Dendritic cell treated with granulocyte-macrophage colony-stimulating factor and Interleukin-4, amounts not matched to agents 40 ng/mL and 50 ng/mL, for 4 days (primary cell): ENCODE measurements around the gene UBD.

Source experiments
- H3K27ac Mint-ChIP-seq: one replicate; pipeline ENCODE4 v1.8.0; 2022; ENCODE audit warnings: mild to moderate bottlenecking, mixed read lengths
- H3K27me3 Mint-ChIP-seq: one replicate; pipeline ENCODE4 v1.8.0; 2022; ENCODE audit warnings: mild to moderate bottlenecking, mixed read lengths
- H3K36me3 Mint-ChIP-seq: one replicate; pipeline ENCODE4 v1.8.0; 2022; ENCODE audit warnings: low read depth, mixed read lengths
- H3K4me1 Mint-ChIP-seq: one replicate; pipeline ENCODE4 v1.8.0; 2022; ENCODE audit warnings: low read depth, mixed read lengths
- H3K4me3 Mint-ChIP-seq: one replicate; pipeline ENCODE4 v1.8.0; 2022; ENCODE audit warnings: mild to moderate bottlenecking, moderate library complexity, mixed read lengths
- H3K9me3 Mint-ChIP-seq: one replicate; pipeline ENCODE4 v1.8.0; 2022; ENCODE audit warnings: mixed read lengths
- intact Hi-C: fragments of 100-400 bp; cut with micrococcal nuclease; formaldehyde crosslinking; loops from one replicate; pipeline ENCODE4 v1.15.0; 2022

Gene UBD

DNA sequence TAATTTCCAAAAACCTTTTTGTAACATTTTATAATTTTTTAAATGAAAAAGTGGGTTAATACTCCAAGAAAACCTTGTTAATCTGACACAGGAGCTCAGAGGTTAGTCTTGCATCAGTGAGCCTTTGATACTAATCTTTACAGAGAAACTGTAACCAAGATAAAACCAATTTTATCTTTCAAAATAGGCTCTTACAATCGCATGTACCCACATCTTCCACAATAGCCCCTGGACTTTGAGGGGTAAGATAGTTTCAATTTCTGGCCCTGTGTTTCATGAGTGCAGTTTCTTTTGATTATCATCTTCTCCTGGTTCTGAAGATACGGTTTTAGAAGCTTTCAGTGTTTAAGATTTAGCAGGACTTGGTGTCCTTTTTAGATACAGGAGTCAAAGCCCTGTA is 37.3 kb downstream of the UBD start:
- peaks cover 9% of the 10 kb centered on the region for H3K9me3 Mint-ChIP-seq
- H3K4me3 Mint-ChIP-seq: no peak overlapping the region
- H3K27ac Mint-ChIP-seq: no peak overlapping the region
- H3K27me3 Mint-ChIP-seq: no peaks in the 10 kb centered on the region
- no peaks in the 10 kb centered on the region for H3K36me3 Mint-ChIP-seq
- intact Hi-C loops: no loop called here
- H3K4me1 Mint-ChIP-seq: no peaks in the 10 kb centered on the region

DNA sequence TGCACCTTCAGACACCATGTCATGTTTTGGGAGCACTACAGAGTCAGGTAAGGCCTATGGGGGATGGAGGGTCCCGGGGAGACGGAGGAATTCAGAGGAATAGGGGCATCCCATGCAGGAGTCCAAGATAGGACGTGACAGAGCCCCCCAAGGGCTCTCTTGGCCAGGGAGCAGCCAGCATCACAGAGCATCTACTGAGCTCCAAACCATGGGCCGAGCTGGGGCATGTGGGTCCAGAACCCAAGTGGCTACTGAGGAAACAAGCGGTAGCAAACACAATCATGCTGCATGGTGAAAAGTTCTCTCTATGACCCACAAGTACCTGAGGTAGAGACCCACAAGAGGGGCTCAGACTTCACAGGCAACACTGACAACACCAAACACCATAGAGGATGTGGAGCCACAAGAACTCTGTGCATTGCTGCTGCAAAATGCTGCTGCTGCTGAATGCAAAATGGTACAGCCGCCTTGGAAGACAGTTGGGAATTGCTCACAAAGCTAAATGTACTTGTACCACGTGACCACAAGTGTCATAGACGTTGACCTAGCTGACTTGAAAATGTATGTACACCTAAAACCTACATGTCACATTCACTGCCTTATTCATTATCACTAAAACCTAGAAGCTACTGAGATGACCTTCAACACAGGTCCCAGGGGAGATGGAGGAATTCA is 38.4 kb downstream of the UBD start:
- no peak overlapping the region for H3K27ac Mint-ChIP-seq
- H3K4me3 Mint-ChIP-seq: no peak overlapping the region

DNA sequence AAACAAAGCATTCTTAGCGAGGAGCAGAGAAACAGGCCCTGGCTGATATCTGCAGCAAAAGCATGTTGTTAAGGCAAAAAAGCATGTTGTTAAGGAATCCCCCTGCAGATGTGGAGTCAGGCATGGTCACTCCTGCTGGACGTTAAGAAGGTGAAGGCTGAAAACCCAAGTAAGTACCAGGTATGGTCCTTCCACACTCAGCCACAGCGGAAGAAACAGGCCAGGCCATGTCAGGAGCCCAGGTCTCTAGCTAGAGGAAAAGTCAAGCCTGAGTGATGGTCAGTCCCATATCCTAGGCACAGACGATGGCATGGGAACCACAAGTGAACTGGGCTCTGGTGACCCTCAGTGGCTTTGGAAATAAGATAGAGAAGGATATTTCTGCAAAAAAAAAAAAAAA is 39.3 kb downstream of the UBD start:
- intact Hi-C loops: no loop called here
- Mint-ChIP-seq H3K36me3 (no peaks in the 10 kb centered on the region), H3K9me3 (peaks cover 9% of the 10 kb centered on the region), H3K27me3 (no peaks in the 10 kb centered on the region), H3K27ac (no peak overlapping the region), H3K4me3 (no peak overlapping the region), H3K4me1 (peaks cover 4% of the 10 kb centered on the region)

More for the DNA sequence above, 38.4 kb downstream of the UBD start:
- Mint-ChIP-seq H3K4me1 (peaks cover under 1% of the 10 kb centered on the region), H3K27me3 (no peaks in the 10 kb centered on the region), H3K9me3 (peaks cover 9% of the 10 kb centered on the region), H3K36me3 (no peaks in the 10 kb centered on the region)
- intact Hi-C loops: no loop called here

DNA sequence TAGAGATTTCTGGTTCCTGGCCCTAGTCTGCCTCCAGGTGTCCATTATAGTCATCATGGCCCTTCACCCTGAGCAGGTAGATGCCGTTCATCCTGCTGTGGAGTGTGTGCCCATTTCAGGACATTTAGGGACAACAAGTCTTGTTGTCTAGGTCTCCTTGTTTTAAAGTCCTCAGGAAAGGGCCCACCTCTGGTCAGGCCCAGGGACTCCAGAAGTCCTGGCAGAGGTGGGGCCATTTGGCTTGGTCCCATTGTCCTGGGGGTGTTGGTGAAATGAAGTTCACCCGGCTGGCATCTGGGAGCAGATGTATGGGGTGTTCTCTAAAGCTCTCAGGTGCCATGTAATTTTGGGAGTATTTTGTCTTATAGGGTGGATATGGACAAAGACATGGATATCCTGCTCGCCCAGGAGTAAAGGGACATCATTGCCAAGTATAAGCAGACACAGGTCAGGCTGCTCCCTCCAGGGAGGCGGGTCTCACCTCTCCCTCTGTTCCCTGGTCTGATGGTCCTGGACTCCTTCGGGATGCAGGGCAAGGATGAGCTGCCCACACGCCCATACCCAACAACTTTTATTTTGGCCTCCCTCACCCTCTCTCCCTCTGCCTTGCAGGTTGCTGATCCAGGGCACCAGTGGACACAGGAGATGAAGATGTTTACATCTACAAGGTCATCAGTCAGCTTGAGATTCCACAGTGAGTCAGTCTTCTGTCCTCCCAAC is 40.1 kb downstream of the UBD start:
- no peak overlapping the region for H3K4me3 Mint-ChIP-seq
- intact Hi-C loops: no loop called here
- H3K27ac Mint-ChIP-seq: no peak overlapping the region
- peaks cover 4% of the 10 kb centered on the region for H3K4me1 Mint-ChIP-seq
- H3K27me3 Mint-ChIP-seq: no peaks in the 10 kb centered on the region
- peaks cover 9% of the 10 kb centered on the region for H3K9me3 Mint-ChIP-seq
- H3K36me3 Mint-ChIP-seq: no peaks in the 10 kb centered on the region

DNA sequence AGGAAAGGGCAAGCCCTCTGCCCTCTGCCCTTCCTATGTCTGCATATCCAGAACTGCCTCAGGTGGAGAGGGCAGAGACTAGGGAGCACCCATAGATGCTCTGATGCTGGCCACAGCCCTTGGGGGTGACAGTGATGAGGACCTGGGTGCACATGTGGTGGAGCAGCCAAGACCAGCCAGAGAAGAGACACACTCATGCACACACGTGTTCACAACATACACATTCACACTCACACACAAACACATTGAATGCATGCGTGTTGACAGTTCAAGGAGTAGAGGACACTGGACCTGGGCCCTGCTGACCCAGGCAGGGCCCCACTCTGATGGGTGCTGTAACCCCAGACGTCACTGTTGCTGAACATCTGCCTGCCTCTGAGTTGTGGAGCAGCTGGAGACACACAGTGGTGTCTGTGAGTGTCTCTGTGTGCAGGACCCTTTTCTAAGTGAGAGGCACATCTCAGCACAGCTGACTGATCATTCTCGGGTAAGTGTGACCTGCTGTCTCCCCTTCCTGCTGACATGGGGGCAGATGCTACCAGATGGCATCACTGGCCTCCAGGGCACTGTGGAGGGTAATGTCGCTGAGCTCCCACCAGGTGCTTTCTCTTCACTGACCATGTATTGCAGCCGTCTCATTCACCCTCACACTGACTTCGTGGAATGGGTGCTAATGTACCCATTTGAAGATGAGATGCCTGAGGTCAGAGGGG is 41.6 kb downstream of the UBD start:
- no peaks in the 10 kb centered on the region for H3K27me3 Mint-ChIP-seq
- H3K4me1 Mint-ChIP-seq: peaks cover 4% of the 10 kb centered on the region
- no peaks in the 10 kb centered on the region for H3K36me3 Mint-ChIP-seq
- peaks cover 5% of the 10 kb centered on the region for H3K9me3 Mint-ChIP-seq
- no peak overlapping the region for H3K4me3 Mint-ChIP-seq
- no peak overlapping the region for H3K27ac Mint-ChIP-seq
- intact Hi-C loops: no loop called here

DNA sequence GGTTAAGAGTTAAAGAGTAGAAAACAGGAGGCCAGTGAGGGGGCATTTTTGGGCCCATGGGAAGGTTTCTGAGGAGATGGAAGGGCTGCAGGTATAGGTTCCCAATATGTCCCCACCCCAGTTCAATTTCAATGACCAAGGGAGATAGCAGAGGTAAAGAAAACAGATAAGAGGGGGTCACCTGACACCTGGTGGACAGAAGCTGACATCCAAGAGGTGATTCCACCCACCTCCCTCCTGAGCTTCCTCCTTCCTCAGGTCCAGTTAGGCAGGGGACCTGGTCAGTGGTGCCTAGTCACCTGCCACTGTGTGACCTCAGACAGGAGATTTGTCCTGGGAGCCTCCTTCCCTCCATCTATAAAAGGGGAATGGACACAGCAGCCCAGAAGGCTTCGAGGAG is 42.3 kb downstream of the UBD start:
- intact Hi-C loops: no loop called here
- Mint-ChIP-seq H3K4me3 (no peak overlapping the region), H3K9me3 (no peaks in the 10 kb centered on the region), H3K27ac (no peak overlapping the region), H3K36me3 (no peaks in the 10 kb centered on the region), H3K4me1 (peaks cover 4% of the 10 kb centered on the region), H3K27me3 (no peaks in the 10 kb centered on the region)

DNA sequence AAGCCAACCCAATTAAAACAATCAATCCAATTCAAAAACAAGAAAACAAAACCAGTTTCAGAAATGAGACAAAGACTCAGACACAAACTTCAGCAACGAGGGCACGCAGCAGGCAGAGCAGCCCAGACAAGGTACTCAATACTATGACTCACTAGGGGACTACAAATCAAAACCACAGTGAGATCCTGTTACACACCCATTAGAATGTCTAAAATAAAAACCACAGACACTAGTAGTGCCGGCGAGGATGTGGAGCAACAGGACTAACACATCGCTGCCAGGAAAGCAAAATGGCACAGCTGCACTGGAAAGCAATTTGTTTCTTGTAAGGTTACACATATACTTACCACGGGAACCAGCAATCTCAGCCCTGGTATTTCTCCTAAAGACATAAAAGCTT is 43.4 kb downstream of the UBD start:
- H3K27me3 Mint-ChIP-seq: no peaks in the 10 kb centered on the region
- H3K27ac Mint-ChIP-seq: no peak overlapping the region
- peaks cover 4% of the 10 kb centered on the region for H3K4me1 Mint-ChIP-seq
- no peak overlapping the region for H3K4me3 Mint-ChIP-seq
- no peaks in the 10 kb centered on the region for H3K9me3 Mint-ChIP-seq
- no peaks in the 10 kb centered on the region for H3K36me3 Mint-ChIP-seq
- intact Hi-C loops: no loop called here

DNA sequence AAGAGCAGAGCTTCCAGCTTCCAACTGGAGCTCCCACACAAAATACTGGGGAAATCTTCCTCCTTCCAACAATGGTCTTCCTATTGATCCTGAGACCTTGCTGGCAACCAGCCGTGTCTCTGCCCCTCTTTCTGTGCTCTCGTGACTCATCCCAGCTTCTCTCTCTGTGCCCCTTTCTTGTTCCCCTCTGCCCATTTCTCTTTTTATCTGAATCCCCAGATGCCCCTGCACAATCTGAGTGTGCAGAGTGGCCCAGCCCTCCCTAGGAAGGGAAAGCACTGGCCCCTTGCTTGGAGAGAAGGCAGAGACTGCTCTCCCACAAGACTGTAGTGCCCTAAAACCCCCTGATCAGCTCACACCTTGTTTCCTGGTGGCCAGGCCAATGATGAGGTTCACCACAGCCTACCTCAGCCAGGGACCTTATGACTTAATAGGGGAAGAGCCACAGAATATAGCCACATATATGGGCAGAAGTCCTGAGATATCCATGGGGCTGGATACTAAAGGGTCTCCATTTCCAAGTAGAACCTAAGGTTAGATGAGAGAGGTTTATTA is 48.7 kb downstream of the UBD start:
- Mint-ChIP-seq H3K27me3 (no peaks in the 10 kb centered on the region), H3K27ac (no peak overlapping the region), H3K4me3 (no peak overlapping the region), H3K9me3 (no peaks in the 10 kb centered on the region), H3K36me3 (no peaks in the 10 kb centered on the region), H3K4me1 (no peaks in the 10 kb centered on the region)
- intact Hi-C loops: no loop called here

DNA sequence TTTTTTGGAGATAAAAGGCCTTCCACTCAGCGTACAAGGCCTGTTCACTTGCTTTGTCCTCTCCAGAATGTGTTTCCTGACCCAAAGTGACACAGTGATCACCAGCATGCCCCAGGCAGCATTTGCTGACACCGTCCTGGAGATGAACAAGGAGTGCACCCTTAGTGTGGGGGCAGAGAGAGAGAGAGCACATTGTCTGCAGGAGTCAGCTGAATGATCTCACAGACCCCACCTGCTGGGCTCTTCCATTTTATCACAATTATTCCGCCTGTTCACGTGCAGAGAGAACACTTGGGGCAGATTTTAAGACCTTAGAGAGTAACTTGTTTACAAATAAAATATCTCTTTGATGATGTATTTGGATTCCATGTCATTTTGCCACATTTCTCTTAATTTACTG is 49.3 kb downstream of the UBD start:
- Mint-ChIP-seq H3K27me3 (no peaks in the 10 kb centered on the region), H3K36me3 (no peaks in the 10 kb centered on the region), H3K9me3 (no peaks in the 10 kb centered on the region), H3K4me3 (no peak overlapping the region), H3K27ac (no peak overlapping the region), H3K4me1 (no peaks in the 10 kb centered on the region)
- intact Hi-C loops: no loop called here

DNA sequence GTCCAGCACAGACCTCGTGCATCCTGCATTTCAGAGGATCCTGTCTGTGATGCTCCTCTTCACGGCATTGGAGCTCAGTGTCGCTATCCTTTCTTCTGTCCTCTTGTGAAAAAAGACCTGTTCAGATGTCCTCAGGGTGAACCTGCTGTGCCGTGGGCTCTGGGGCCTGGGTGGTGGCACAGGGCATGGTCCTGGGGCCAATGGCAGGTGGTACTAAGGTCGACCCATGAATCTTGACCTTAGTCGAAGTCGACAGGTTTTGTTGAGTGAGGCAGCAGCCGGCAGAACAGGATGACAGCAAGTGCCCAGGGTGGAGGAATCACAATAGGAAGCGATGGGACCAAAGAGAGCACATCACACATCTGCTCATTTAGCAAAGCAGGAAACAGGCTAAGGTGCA is 49.8 kb downstream of the UBD start:
- Mint-ChIP-seq H3K9me3 (no peaks in the 10 kb centered on the region), H3K4me1 (no peaks in the 10 kb centered on the region), H3K4me3 (no peak overlapping the region), H3K36me3 (no peaks in the 10 kb centered on the region), H3K27me3 (no peaks in the 10 kb centered on the region), H3K27ac (no peak overlapping the region)
- intact Hi-C loops: no loop called here

DNA sequence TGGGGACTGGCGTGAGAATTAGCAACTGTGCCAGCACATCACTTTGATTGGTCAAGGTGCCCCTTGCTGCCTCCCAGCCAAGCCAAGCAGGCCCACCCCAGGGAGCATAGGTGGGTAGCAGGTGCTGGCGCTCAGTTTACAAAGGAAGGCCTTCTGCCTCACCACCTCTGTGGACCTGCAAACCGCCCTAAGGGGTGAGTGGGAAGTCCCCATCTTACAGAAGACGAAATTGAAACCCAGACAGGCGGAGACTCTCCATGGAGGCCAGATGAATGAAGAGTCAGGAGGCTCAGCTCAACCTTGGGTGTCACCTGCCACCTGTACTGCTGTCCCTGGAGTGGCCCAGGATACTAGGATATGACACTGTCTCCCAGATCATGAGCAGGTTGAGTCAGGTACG is 50.3 kb downstream of the UBD start:
- Mint-ChIP-seq H3K9me3 (no peaks in the 10 kb centered on the region), H3K36me3 (no peaks in the 10 kb centered on the region), H3K4me3 (no peak overlapping the region), H3K4me1 (no peaks in the 10 kb centered on the region), H3K27me3 (no peaks in the 10 kb centered on the region), H3K27ac (no peak overlapping the region)
- intact Hi-C loops: no loop called here

DNA sequence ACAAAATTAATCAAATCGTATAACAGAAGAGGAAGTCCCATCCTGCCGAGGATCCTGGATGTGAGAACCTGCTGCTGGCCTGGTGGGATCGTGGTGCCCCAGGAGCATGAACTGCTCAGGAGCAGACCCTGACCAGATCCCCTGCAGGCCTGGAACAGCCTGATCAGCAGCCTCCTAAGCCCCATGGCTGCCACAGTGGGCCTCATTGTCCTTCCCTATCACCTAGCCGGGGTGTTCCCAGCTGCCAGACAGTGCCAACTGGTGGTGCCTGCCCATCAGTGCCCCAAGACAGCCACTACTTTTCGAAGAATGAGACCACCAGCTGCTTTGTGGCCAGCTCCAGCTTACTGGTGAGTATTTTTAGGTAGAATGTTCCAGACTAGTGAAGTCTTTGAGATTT is 52.2 kb downstream of the UBD start:
- Mint-ChIP-seq H3K27ac (no peak overlapping the region), H3K36me3 (no peaks in the 10 kb centered on the region), H3K4me1 (no peaks in the 10 kb centered on the region), H3K9me3 (no peaks in the 10 kb centered on the region), H3K27me3 (no peaks in the 10 kb centered on the region), H3K4me3 (no peak overlapping the region)
- intact Hi-C loops: no loop called here

DNA sequence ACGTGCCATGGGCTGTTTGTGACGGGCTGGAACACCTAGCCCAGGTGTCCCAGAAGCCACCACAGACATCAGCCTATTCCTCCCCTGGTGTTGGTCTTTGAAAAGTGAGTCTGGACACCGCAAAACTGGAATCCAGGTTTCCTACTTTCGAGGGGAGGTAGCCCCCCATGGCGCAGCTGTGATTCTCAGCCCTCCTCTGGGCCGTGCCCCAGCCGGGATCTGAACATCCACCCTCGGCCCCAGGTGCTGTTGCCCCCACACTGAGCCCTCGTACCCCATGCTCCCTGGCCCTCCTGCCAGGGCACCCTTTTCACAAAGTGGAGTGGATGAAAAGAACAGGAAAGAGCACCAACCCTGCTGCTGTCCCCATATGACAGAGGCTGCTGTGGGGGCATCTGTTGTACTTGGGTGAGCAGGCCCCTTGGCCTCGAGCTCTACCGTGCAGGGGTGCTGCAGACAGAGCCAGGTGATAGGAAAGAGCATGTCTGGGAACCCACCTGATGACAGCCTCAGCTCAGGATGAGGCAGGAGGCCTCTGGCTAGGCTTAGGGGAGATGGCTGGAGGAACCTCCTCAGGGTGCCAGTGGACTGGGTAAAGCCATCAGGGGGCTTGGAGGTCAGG is 53.0 kb downstream of the UBD start:
- Mint-ChIP-seq H3K4me1 (no peaks in the 10 kb centered on the region), H3K9me3 (no peaks in the 10 kb centered on the region), H3K27ac (no peak overlapping the region), H3K36me3 (no peaks in the 10 kb centered on the region), H3K4me3 (no peak overlapping the region), H3K27me3 (no peaks in the 10 kb centered on the region)
- intact Hi-C loops: no loop called here

DNA sequence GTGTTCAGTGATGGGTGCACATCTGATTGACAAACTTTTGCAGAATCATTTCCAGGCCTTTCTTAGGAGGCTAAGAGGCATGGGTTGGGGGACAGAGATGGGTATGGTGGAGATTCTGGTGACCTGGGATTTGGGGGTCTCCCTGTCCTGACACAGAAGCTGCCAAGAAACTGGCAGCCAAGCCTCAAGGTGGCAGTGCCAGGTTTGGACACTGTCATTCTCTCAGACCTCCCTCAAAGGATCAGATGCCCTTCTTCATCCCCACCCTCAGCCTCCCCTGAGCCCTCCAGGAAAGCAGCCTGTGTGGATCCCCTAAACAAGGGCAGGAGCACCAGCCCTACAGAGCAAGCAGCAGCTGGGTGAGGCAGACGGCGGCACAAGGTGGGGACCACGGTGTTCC is 53.7 kb downstream of the UBD start:
- H3K27me3 Mint-ChIP-seq: no peaks in the 10 kb centered on the region
- H3K9me3 Mint-ChIP-seq: no peaks in the 10 kb centered on the region

More for the DNA sequence above, 53.7 kb downstream of the UBD start:
- intact Hi-C loops: no loop called here
- H3K4me1 Mint-ChIP-seq: no peaks in the 10 kb centered on the region
- H3K27ac Mint-ChIP-seq: no peak overlapping the region
- H3K36me3 Mint-ChIP-seq: no peaks in the 10 kb centered on the region
- H3K4me3 Mint-ChIP-seq: no peak overlapping the region
